Activated CD8-positive, alpha-beta memory T cell treated with anti-CD3 and anti-CD28 coated beads, Interleukin-2, amount 50 U/mL, for 4 hours (primary cell): Measurements from ENCODE around the gene LZTS2.
"Not testable (repeated sequence)": the region's sequence is repeated elsewhere in the genome, so short reads cannot be mapped to it uniquely, and the experiment has no call there.

Experiments used
- DNase-seq: peaks from one replicate; pipeline ENCODE4 v3.0.0-alpha.2; 2020

LZTS2 gene

GRCh38 chr10:100999742-101000126 is at the start of gene LZTS2:
LZTS2 (plus strand) TSS chr10:100999808; CDS start chr10:101002539, 2,731 bp downstream.
- DNase-seq: no peak

- DNase-seq: no peak
These were observed 39.4 kb upstream of the LZTS2 start for GRCh38 chr10:100960251-100960650.

GRCh38 chr10:100962351-100963080 is 37.1 kb upstream of the LZTS2 start:
- no peak for DNase-seq

DNA sequence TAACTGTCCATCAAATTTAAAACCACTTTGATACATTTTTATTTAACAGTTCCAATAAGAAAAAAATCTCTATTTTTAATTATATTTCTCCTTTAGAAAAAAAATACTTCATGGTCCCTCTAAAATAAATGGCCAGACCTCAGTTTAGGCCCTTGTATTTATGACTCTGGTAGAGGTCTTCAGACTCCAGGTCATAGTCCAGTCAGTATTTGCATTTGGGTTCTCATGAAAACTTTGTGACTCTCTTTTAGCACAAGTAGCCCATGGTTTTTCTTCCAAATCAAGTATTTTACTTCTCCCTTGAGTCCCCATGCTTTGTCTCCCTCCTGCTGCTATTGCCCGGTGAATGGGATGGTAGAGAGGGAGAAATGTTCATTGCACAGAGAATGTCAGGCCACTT is 35.8 kb upstream of the LZTS2 start:
- no peak for DNase-seq

DNA sequence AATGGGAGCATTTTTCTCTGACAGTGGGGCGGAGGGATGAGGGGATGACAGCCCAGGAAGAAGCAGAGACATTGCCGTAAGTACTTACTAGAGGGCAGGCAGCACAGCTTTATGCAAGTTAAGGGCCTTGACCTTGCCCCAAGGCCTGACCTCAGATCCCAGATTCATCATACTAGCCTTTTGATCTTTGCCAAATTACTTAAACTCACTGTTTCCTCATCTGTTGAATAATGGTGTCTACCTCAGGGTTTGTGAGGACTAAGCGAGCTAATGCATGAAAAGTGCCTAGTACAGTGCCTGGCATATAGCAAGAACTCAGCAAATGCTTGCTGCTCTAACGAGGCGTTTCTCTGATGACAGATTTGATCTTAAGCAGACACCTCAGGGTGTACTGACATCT is 33.8 kb upstream of the LZTS2 start:
- DNase-seq: no peak

- DNase-seq: no peak
These were observed 32.7 kb upstream of the LZTS2 start for GRCh38 chr10:100966887-100967286.

- DNase-seq: no peak
These were observed 32.3 kb upstream of the LZTS2 start for GRCh38 chr10:100967332-100967731.

- no peak for DNase-seq
These were observed 31.4 kb upstream of the LZTS2 start for GRCh38 chr10:100968062-100968736.

DNA sequence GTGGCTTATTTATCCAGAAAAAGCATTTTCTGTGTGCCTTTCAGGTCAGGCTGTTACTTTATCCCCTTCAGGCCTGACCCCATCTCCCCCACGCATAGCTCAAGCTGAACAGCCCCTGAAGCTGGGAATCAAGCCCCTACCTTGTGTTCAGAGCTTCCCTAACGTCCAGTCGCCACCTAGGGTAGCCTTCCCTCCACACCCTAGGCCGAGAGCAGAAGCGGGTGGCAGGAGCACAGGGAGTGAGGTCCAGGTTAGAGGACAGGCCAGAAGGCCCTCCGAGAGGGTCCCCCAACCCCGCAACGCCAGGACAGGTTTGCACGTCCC is 30.8 kb upstream of the LZTS2 start:
- no peak for DNase-seq

- peak; percentile 53 for DNase-seq
These were observed 30.2 kb upstream of the LZTS2 start, which contains the start of gene SEMA4G for GRCh38 chr10:100969187-100970075. SEMA4G (plus strand) TSS chr10:100969504; CDS start chr10:100972913, 3,409 bp downstream.

DNA sequence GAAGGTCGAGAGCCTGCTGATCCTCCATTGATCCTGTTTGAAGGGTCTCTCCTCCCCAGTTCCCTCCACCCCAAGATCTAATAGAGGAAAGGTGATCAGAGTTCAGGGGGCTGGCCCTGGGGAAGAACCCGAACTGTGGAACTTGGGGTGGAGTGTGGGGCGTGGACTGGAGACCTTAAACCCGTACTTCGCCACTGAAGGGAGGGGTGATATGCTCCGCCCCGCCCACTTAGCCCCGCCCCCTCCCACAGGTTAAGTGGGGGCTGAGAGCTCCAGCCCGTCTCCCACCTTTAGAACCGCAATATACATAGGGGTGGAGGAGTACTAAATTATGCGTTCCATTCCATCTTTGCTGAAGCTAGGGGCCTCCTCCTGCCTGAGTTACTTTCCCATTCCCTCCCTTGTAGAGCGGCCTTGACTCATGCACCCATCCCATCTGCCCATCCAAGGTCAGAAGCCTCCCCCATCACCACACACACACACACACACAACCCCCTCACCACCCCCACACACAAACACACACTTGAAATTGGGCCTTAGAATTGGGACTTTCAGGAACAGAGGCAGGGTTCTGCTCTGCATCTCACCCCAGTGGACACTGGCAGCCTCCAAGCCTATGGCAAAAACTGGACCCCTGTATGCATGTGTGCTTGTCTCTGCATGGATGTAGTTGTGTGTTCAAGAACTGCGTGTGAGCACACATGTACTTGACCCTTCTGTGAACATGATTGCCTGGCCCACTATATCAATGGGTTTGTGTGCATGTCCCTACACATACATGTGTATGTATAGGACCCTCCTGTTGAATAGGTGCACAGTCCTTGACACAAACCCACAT is 29.3 kb upstream of the LZTS2 start:
- DNase-seq: peak; percentile 45

GRCh38 chr10:100970914-100971811 is 28.4 kb upstream of the LZTS2 start:
- DNase-seq: no peak

GRCh38 chr10:100972115-100972903 is 27.3 kb upstream of the LZTS2 start:
- no peak for DNase-seq

DNA sequence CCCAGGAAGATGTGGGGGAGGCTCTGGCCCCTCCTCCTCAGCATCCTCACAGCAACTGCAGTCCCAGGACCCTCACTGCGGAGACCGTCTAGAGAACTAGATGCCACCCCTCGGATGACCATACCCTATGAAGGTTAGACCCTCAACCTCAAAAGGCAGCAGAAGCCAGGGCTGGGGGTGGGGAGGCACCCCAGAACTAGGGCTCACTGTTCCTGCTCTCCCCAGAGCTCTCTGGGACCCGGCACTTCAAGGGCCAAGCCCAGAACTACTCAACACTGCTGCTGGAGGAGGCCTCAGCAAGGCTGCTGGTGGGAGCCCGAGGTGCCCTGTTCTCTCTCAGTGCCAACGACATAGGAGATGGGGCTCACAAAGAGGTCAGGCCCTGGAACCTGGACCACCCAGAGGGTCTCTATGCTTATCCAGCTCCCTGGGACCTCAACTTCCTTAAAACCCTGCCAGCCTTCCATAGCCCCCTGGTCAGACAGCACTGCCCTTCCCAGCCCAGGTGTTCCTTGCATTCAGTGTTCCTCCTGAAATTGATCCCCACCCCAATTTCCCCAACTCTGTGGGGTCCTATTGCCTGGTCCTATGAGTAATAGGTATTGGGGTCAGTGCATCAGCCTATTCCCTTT is 26.6 kb upstream of the LZTS2 start:
- DNase-seq: no peak

DNA sequence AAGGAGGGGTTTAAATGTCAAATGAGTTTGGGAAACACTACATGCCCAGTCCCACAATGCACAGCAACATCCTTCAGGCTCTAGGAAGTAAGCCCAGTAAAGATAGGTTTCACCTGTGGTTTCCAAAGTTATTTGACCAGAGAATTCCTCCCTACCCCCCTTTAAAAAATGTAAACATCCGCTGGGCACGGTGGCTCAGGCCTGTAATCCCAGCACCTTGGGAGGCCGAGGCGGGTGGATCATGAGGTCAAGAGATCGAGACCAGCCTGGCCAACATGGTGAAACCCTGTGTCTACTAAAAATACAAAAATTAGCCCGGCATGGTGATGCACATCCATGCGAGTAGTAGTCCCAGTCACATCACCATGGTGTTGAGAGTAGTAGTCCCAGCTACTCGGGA is 24.2 kb upstream of the LZTS2 start:
- not testable (repeated sequence) for DNase-seq

DNA sequence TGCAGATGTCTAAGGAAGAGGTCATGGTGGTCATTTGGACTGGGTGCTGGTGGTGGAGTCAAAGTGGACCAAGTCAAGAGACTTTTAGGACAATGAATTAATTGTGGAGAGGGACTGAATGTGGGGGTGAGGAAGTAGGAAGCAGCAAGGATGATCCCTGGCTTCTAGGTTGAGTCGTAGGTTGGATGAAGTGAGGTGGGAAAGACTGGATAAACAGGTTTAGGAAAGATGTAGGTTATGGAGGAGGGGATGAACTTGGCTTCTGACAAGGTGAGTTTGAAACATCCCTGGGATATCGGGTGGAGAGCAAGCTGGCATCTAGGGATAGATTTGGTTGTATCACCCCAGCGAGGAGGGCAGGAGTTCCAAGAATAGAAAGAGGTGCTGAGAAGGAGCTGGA is 22.7 kb upstream of the LZTS2 start:
- no peak for DNase-seq

GRCh38 chr10:100977436-100977835 is 22.2 kb upstream of the LZTS2 start:
- DNase-seq: no peak

GRCh38 chr10:100978121-100978900 is 21.3 kb upstream of the LZTS2 start:
- DNase-seq: no peak

DNA sequence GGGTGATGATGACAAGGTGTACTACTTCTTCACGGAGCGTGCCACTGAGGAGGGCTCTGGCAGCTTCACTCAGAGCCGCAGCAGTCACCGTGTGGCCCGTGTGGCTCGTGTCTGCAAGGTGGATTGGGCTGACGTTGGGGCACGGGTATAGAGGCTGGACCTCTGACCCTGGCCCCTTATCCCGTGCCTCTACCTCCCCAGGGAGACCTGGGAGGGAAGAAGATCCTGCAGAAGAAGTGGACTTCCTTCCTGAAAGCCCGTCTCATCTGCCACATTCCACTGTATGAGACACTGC is 20.8 kb upstream of the LZTS2 start:
- DNase-seq: no peak
